ENCODE measurements around the gene CTCFL. TPM values are rescaled to one million over a fixed set of nuclear protein-coding genes. Genes with fewer than 3 reads are reported as not detected.

The CTCFL gene
- total RNA-seq, 3 donors from 2014 or later (not counting 1 experiment from before 2014, with no cell fraction given): not detected

DNA sequence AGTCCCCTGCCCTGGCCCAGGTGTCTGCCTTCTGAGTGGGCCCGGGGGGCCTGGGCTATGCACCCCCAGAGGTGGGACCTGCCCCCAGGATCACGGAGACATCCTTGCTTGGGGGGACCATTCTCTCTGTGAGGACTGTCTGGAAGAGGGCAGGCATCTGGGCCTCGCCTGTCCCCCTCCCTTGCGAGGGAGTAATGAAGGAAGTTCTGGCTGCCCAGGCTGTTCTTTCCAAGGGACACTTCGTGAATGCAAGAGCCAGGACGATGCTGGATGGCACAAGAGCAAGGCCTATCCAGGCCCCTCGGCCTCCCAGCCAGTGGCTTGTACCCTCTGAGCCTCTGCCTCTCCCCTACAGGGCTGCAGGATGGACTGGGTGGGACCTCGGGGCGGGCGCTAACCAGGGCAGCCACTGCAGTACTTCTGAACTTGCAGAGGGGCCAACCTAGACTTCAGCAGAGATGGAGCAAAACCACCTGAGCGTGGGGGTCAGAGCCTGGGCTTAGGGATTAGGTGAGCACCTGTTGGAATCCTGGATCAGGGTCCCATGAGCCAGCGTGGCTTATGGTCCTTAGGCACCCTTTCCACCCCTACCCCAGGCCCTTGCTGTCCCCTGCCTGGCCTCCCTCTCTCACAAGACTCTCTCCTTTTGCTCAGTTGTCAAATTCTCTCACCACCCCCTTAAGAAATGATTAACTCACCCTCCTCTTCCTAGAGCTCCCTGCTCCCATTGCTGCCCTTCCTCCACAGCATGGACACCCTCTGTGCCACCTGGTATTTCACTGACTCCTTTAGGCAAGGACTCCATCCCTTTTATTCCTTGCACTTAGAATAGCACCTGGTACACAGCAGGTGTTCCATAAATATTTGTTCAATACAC, 53.2 kb downstream of the CTCFL start:
- no peaks in the 10 kb centered on the region for H3K27me3 ChIP-seq (ENCODE audit: control insufficient read depth, insufficient read depth, low read length)
- peaks cover 33 to 50% of the 10 kb centered on the region in 2 donors for H3K4me1 Mint-ChIP-seq
- ATAC-seq (no peak), DNase-seq (no peak)
- no peak overlapping the region for H3K27ac ChIP-seq (ENCODE audit: low read length)
- H3K27me3 Mint-ChIP-seq (ENCODE audit: low read depth in 2 of 2): peaks cover 0 to 3% of the 10 kb centered on the region in 2 donors
- H3K9me3 Mint-ChIP-seq: no peaks in the 10 kb centered on the region
- TF ChIP-seq, protein P1, sequence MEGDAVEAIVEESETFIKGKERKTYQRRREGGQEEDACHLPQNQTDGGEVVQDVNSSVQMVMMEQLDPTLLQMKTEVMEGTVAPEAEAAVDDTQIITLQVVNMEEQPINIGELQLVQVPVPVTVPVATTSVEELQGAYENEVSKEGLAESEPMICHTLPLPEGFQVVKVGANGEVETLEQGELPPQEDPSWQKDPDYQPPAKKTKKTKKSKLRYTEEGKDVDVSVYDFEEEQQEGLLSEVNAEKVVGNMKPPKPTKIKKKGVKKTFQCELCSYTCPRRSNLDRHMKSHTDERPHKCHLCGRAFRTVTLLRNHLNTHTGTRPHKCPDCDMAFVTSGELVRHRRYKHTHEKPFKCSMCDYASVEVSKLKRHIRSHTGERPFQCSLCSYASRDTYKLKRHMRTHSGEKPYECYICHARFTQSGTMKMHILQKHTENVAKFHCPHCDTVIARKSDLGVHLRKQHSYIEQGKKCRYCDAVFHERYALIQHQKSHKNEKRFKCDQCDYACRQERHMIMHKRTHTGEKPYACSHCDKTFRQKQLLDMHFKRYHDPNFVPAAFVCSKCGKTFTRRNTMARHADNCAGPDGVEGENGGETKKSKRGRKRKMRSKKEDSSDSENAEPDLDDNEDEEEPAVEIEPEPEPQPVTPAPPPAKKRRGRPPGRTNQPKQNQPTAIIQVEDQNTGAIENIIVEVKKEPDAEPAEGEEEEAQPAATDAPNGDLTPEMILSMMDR (IDR thresholded peaks at IDR 0.05): no peak
- H3K36me3 Mint-ChIP-seq: no peaks in the 10 kb centered on the region
- no peak overlapping the region for H3K4me3 ChIP-seq (ENCODE audit: low read length)
- WGBS (ENCODE audit: insufficient coverage): 87% methylated on average over 12 of the region's 12 CpGs
- H3K36me3 ChIP-seq (ENCODE audit: control insufficient read depth, insufficient read depth, low read length): no peaks in the 10 kb centered on the region
- H3K4me1 ChIP-seq (ENCODE audit: control insufficient read depth, insufficient read depth, low read length): peaks cover 56% of the 10 kb centered on the region
- intact Hi-C loops (cut with micrococcal nuclease): loop anchor here (5.0 kb wide), 2 partner anchors 39 to 79 kb away; partner anchors contain the start of gene RBM38
- peak overlapping the region; percentile 74 to 87 for H3K27ac Mint-ChIP-seq
- no peak overlapping the region for H3K4me3 Mint-ChIP-seq
- H3K9me3 ChIP-seq (ENCODE audit: control insufficient read depth, insufficient read depth, low read length): no peaks in the 10 kb centered on the region

DNA sequence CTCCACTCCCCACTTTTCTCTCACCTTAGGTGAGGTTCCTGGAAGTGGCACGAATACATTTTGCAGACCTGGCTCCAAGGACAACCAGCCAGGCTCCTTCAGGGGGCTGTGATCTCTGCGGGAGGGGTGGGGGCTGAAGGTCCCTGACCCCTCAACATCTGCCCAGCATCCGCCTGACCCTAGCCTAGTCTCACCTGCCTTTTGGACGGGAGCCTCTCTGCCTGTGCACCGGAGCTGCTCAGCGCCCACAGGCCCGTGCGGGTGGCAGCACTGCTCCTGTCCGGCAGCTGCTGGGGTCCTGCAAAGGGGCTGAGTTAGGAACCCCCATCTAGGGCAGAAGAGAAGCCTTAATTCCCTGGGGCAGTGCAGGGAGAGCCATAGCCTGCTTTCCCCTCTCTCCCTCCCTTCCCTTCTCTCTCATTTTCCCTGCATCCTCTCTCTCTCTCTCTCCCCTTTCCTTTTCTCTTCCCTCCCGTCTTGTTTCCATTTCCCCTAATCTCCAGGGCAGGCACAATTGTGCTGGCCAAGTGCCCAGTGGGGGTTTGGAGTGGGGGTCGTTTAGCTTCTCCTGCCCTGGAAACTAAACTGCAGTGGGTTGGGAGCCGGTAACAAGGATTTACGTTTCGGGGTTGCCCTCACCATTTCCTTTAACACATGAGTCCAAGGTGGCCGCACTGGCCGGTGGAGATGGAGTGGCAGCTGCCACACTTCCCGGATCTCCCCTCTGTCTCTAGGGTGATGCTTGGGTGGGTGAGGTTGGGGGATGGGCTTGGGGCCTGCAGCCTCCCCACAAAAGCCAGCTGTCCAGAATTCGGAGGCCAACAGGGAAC, 54.1 kb downstream of the CTCFL start:
- H3K27me3 ChIP-seq (ENCODE audit: control insufficient read depth, insufficient read depth, low read length): no peaks in the 10 kb centered on the region
- TF ChIP-seq, protein P1 (IDR thresholded peaks at IDR 0.05): no peak
- no peak overlapping the region for H3K4me3 Mint-ChIP-seq
- no peaks in the 10 kb centered on the region for H3K36me3 ChIP-seq (ENCODE audit: control insufficient read depth, insufficient read depth, low read length)
- intact Hi-C loops (cut with micrococcal nuclease): loop anchor here (5.0 kb wide), 2 partner anchors 39 to 79 kb away; partner anchors contain the start of gene RBM38
- no peak for DNase-seq
- no peak overlapping the region for H3K27ac ChIP-seq (ENCODE audit: low read length)
- ATAC-seq: no peak
- 88% methylated on average over 16 of the region's 18 CpGs for WGBS (ENCODE audit: insufficient coverage)
- H3K27ac Mint-ChIP-seq: no peak overlapping the region
- peaks cover 33 to 44% of the 10 kb centered on the region in 2 donors for H3K4me1 Mint-ChIP-seq
- peaks cover 47% of the 10 kb centered on the region for H3K4me1 ChIP-seq (ENCODE audit: control insufficient read depth, insufficient read depth, low read length)
- H3K9me3 Mint-ChIP-seq: no peaks in the 10 kb centered on the region
- peaks cover 0 to 3% of the 10 kb centered on the region in 2 donors for H3K27me3 Mint-ChIP-seq (ENCODE audit: low read depth in 2 of 2)
- no peak overlapping the region for H3K4me3 ChIP-seq (ENCODE audit: low read length)
- H3K9me3 ChIP-seq (ENCODE audit: control insufficient read depth, insufficient read depth, low read length): no peaks in the 10 kb centered on the region
- no peaks in the 10 kb centered on the region for H3K36me3 Mint-ChIP-seq

DNA sequence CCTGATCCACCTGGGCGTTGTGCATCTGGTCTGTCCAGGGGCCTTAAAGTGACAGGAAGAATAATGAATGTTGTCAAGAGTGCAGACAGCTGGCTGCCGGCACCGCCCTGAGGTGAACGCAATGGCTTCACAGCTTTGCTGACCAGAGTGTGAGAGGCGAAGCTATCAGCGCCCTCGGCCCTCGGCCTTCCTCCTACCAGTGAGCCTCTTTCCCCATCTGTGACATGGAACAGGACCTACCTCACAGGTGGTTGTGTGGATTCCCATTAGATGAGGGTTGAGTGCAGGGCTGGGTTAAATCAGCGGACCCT, 54.8 kb downstream of the CTCFL start:
- H3K27ac ChIP-seq (ENCODE audit: low read length): no peak overlapping the region
- Mint-ChIP-seq H3K36me3 (no peaks in the 10 kb centered on the region), H3K27me3 (ENCODE audit: low read depth in 2 of 2) (peaks cover 0 to 3% of the 10 kb centered on the region in 2 donors), H3K4me1 (peaks cover 33 to 38% of the 10 kb centered on the region in 2 donors), H3K4me3 (no peak overlapping the region), H3K27ac (no peak overlapping the region), H3K9me3 (no peaks in the 10 kb centered on the region)
- no peaks in the 10 kb centered on the region for H3K9me3 ChIP-seq (ENCODE audit: control insufficient read depth, insufficient read depth, low read length)
- H3K27me3 ChIP-seq (ENCODE audit: control insufficient read depth, insufficient read depth, low read length): no peaks in the 10 kb centered on the region
- TF ChIP-seq, protein P1 (IDR thresholded peaks at IDR 0.05): no peak
- DNase-seq: no peak
- WGBS (ENCODE audit: insufficient coverage): 47% methylated on average over 9 of the region's 9 CpGs
- no peak overlapping the region for H3K4me3 ChIP-seq (ENCODE audit: low read length)
- H3K36me3 ChIP-seq (ENCODE audit: control insufficient read depth, insufficient read depth, low read length): no peaks in the 10 kb centered on the region
- intact Hi-C loops (cut with micrococcal nuclease): loop anchor here (5.0 kb wide), 2 partner anchors 38 to 78 kb away; partner anchors contain the start of gene RBM38
- peaks cover 40% of the 10 kb centered on the region for H3K4me1 ChIP-seq (ENCODE audit: control insufficient read depth, insufficient read depth, low read length)
- ATAC-seq: no peak

Data from natural killer cell (primary cell).